GM12872 (cell line): ENCODE data around the gene ARSA.

Source experiments
- TF ChIP-seq, protein P1 (sequence below): IDR thresholded peaks from 3 replicates; pipeline ENCODE4 v1.5.1; 2011; ENCODE audit warnings: low read depth, mild to moderate bottlenecking, low read length, moderate library complexity; ENCODE audit not compliant: insufficient read depth

ARSA gene

DNA sequence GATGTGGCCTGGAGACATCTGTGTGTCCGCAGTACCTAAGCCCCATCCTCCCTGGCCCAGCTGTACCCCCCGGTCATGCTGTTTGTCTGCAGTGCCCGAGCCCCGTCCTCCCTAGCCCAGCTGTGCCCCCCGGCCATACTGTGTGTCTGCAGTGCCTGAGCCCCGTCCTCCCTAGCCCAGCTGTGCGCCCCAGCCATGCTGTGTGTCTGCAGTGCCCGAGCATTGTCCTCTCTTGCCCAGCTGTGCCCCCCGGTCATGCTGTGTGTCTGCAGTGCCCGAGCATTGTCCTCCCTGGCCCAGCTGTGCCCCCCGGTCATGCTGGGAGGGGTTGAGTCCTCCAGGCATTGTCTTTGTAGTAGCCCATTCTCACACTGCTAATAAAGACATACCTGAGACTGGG lies 7.6 kb upstream of the ARSA start:
- TF ChIP-seq, protein P1, sequence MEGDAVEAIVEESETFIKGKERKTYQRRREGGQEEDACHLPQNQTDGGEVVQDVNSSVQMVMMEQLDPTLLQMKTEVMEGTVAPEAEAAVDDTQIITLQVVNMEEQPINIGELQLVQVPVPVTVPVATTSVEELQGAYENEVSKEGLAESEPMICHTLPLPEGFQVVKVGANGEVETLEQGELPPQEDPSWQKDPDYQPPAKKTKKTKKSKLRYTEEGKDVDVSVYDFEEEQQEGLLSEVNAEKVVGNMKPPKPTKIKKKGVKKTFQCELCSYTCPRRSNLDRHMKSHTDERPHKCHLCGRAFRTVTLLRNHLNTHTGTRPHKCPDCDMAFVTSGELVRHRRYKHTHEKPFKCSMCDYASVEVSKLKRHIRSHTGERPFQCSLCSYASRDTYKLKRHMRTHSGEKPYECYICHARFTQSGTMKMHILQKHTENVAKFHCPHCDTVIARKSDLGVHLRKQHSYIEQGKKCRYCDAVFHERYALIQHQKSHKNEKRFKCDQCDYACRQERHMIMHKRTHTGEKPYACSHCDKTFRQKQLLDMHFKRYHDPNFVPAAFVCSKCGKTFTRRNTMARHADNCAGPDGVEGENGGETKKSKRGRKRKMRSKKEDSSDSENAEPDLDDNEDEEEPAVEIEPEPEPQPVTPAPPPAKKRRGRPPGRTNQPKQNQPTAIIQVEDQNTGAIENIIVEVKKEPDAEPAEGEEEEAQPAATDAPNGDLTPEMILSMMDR: no peak

DNA sequence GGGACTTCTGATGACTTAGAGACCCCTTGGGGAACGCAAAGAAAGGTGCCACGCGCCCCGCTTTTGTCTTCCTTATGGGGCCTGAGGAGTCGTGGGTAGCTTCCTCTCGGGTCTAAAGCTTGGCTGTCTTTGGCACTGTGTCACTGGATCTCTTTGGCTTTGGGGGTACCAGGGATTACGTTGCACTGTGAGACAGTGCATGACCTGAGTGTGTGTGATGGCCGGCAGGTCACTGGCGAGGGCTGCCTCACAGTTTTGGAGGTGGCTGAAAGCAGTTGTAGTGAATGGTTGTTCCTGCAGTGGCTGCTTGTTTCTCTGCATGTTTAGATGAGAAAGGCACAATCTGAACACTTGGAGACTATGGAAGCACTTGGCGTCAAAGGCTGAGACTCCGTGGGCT lies 5.8 kb upstream of the ARSA start:
- TF ChIP-seq, protein P1: no peak

DNA sequence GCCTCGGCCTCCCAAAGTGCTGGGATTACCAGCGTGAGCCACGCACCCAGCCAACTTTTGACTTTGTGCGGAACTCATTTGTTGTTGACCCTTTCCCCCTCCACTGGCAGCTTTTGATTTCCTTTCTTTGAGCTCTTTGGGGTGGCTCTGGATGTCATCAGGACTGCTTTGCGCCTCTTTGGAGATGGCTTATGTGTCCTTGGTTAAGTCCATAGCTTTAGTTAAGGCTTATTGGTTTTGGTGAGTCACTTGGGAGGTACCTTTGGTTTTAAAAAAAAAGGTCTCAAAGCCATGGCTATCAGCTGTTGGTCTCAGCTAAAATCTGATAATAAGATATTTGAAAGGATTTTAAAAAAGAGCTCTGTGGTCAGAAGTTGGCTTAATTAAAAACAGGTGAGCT lies 5.1 kb upstream of the ARSA start:
- TF ChIP-seq, protein P1: no peak

DNA sequence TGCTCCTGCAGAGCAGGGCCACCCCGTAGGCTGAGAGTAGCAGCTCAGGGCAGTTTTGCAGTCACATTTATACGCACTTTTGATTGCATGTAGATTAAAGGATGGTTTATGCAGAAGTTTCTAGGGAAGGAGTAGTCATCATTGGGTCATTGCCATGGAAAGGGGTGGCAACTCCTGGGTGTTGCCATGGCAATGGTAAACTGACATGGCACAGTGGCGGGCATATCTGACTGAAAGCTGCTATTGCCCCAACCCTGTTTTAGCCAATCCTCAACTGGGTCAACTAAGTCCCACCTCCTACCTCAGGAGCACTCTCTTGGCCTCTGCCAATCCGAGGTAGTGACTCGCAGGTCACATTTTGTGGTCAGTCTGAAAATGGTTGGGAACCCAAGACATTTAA lies 2.4 kb upstream of the ARSA start:
- TF ChIP-seq, protein P1: no peak

DNA sequence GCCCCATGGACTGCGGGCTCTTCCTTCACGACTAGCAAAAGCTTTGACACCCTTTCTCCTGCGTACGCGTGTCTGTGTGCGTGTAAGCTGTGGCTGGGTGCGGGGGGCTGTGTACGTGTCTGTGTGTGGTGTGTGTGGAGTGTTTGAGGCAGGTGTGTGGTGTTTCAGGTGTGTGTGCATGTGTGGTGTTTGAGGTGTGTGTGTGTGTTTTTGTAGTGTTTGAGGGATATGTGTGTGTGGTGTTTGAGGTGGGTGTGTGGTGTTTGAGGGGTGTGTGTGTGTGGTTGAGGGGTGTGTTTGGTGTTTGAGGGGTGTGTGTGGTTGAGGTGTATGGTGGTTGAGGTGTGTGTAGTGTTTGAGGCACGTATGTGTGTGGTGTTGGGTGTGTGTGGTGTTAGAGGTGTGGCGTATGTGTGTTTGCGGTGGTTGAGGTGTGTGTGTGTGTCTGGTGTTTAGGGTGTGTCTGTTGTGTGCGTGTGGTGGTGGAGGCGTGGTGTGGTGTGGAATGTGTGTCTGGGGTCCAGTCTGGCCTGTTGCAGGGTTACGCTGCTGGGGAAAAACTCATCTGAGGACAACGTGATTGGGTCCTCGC lies 687 bp upstream of the ARSA start:
- TF ChIP-seq, protein P1: no peak

DNA sequence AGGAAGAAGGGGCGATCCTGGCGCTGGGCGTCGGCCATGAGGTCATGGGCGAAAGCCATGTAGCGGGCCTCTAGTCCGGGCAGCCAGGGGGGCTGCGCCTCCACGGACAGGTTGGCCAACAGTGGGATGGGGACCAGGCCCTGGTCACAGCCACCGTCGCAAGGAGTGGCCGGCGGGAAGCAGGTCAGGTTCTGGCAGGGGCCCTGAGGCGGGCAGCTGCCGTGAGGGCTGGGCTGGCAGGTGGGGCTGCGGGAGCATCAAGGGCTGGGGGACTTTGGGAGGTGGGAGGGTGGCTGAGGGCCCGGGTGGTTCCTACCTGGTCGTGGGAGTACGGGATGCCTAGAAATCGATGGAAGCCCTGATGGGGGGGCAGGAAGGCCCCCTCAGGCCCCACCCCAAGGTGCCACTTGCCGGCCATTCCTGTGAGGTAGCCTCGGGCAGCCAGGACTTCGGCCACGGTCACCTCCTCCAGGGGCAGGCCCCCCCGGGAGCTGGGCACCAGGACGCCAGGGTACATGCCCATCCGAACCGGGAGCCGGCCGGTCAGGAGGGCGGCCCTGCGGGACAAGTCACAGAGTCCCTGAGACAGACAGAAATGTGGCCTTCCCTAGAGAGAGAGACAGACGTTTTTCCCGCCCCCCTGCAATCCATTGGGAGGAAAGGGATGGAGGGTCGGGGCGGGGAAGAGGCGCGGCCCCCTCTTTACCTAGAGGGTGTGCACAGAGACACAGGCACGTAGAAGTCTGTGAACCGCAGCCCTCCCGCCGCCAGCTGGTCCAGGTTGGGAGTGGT lies 906 bp downstream of the ARSA start:
- TF ChIP-seq, protein P1: no peak

DNA sequence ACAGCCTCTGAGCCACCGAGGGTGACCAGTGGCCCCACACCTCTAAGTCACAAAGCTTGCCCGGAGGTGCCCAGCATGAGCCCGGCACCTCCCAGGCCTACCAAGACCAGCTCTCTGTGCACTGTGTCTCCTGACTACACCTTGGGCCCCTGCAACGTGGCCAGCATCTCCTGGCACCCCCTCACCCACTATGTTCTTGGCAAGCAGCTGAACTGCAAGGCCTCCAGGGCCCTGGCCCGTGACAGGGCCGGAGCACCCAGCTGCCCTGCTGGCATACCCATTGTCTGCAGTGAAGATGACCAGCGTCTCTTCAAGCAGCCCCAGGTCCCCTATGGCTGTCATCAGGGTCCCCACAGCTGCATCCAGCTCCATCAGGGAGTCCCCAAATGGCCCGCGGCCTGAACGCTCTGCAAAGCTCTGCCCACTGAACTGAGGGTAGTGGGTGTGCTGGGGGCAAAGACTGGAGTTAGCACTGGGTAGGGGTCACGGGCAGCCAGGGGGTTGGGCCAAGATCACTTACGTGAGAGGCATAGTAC lies 1.6 kb downstream of the ARSA start:
- TF ChIP-seq, protein P1: no peak
